Right lobe of liver (tissue), 6 donors: Measurements from ENCODE around the gene RAC2. TPM values are rescaled to one million over a fixed set of nuclear protein-coding genes. Genes with fewer than 3 reads are reported as not detected.

ENCODE experiments used
- ATAC-seq, 4 donors: fragments of 200-7000 bp; cut with Tn5 transposase; one replicate each; pipeline ENCODE4 v1.9.1; 2020; ENCODE audit warnings: mild to moderate bottlenecking in 4 of 4, moderate library complexity in 4 of 4
- DNase-seq, 3 donors: peaks; one replicate each; pipeline ENCODE4 v3.0.0-alpha.2; 2020
- H3K27ac ChIP-seq, 3 donors: fragments of 200-600 bp; one replicate each; pipeline ENCODE4 v1.8.0; 2022
- H3K27me3 ChIP-seq, 2 donors: fragments of 200-600 bp; one replicate each; pipeline ENCODE4 v1.8.0; 2022
- H3K36me3 ChIP-seq, 4 donors: fragments of 200-600 bp; sonication (generic) in 1 of 4; one replicate each; pipeline versions ENCODE4 v1.5.1 to v1.8.0; 2017 to 2022; ENCODE audit warnings: control low read depth in 1 of 4
- H3K4me1 ChIP-seq, 4 donors: fragments of 200-600 bp; sonication (generic) in 1 of 4; one replicate each; pipeline versions ENCODE4 v1.5.1 to v1.8.0; 2017 to 2022; ENCODE audit warnings: control low read depth in 1 of 4
- H3K4me3 ChIP-seq, 3 donors: fragments of 200-600 bp; one replicate each; pipeline ENCODE4 v1.8.0; 2022
- H3K9me3 ChIP-seq, 4 donors: fragments of 200-600 bp; sonication (generic) in 1 of 4; one replicate each; pipeline versions ENCODE4 v1.5.1 to v1.8.0; 2017 to 2022; ENCODE audit warnings: control low read depth in 1 of 4
- POLR2A ChIP-seq: fragments of 450-650 bp; IDR thresholded peaks from one replicate; pipeline ENCODE4 v1.6.1; 2017; ENCODE audit warnings: antibody characterized with exemption, mild to moderate bottlenecking
- WGBS: methylation state at CpG from one replicate; pipeline ENCODE4 v1.1.6; 2018; ENCODE audit warnings: low coverage, low lambda C conversion rate; ENCODE audit not compliant: insufficient coverage; ENCODE audit errors: missing lambda C conversion rate; 5-methylcytosine and 5-hydroxymethylcytosine counted together
- intact Hi-C, 2 donors: fragments of 100-400 bp; cut with DNase I; formaldehyde crosslinking; loops; one replicate each; pipeline versions ENCODE4 v1.11.2 to v1.14.1; 2022
- long read RNA-seq: library from polyadenylated mRNA; unstranded; transcript quantifications from one replicate; pipeline ENCODE4 v2.0.0, GENCODE V29; 2019
- total RNA-seq, 6 experiments: library from RNA; depleted of rRNA in 2 of 6; stranded (reverse); fragments of >200 nt in 2 of 6; fragmentation: NEBNext Ultra II Directional in 3 of 6; extraction: Animal tissue kit (Norgen Biotek cat#: 25700) in 3 of 6; gene quantifications; one replicate each; pipeline versions ENCODE4 v1.1.0 to v1.2.4, GENCODE V29; 2016 to 2023
- TF ChIP-seq, protein P1 (sequence below), 4 donors: fragments of 200-600 bp in 3 of 4; fragments of 450-650 bp in 1 of 4; IDR thresholded peaks; one replicate each; pipeline versions ENCODE4 v1.5.1 to v1.8.0; 2016 to 2022; ENCODE audit warnings: antibody characterized with exemption in 4 of 4, mild to moderate bottlenecking in 2 of 4
- donor health status: DM: no; HTN: yes; CAD: no.
- donor health status: DM: no; HTN: no; CAD: no.
- donor health status: DM: no; HTN: no; CAD: no.
- donor health status: DM: no; HTN: yes; CAD: no.
- donor health status: DM: no; HTN: yes; CAD: no.

Gene RAC2
- 10 to 100 TPM in 1 of 6 experiments, 1 to 10 TPM in 5; 3.4 to 12.9 (median 6.5) TPM for total RNA-seq
- long read RNA-seq, partial matches to known transcripts: 0 of 3 reads
- long read RNA-seq, other reads (novel, unspliced or antisense): 0 of 3 reads

- DNase-seq (peak; percentile 72 to 86 (median 82)), ATAC-seq (peak; percentile 70 to 79 (median 72))
- WGBS: 30% methylated on average over 7 of the region's 23 CpGs
- Histone ChIP-seq H3K9me3 (no peaks in the 10 kb centered on the region), H3K27me3 (no peaks in the 10 kb centered on the region), H3K27ac (peak within 1 kb of the TSS in 2 of 3 donors; percentile 40 to 67), H3K36me3 (no peaks in the 10 kb centered on the region), H3K4me1 (no peaks in the 10 kb centered on the region), H3K4me3 (peak within 1 kb of the TSS; percentile 10 to 47 (median 17))
- TF ChIP-seq, protein P1, sequence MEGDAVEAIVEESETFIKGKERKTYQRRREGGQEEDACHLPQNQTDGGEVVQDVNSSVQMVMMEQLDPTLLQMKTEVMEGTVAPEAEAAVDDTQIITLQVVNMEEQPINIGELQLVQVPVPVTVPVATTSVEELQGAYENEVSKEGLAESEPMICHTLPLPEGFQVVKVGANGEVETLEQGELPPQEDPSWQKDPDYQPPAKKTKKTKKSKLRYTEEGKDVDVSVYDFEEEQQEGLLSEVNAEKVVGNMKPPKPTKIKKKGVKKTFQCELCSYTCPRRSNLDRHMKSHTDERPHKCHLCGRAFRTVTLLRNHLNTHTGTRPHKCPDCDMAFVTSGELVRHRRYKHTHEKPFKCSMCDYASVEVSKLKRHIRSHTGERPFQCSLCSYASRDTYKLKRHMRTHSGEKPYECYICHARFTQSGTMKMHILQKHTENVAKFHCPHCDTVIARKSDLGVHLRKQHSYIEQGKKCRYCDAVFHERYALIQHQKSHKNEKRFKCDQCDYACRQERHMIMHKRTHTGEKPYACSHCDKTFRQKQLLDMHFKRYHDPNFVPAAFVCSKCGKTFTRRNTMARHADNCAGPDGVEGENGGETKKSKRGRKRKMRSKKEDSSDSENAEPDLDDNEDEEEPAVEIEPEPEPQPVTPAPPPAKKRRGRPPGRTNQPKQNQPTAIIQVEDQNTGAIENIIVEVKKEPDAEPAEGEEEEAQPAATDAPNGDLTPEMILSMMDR (IDR thresholded peaks at IDR 0.05): no peak
- TF ChIP-seq POLR2A: peak; percentile 17
- intact Hi-C loops: no loop called here
These were observed at the start of gene RAC2 for GRCh38 chr22:37244114-37244921. TSS of gene RAC2 (minus strand) at chr22:37244269. CDS start at chr22:37244148, 121 bp downstream.

DNA sequence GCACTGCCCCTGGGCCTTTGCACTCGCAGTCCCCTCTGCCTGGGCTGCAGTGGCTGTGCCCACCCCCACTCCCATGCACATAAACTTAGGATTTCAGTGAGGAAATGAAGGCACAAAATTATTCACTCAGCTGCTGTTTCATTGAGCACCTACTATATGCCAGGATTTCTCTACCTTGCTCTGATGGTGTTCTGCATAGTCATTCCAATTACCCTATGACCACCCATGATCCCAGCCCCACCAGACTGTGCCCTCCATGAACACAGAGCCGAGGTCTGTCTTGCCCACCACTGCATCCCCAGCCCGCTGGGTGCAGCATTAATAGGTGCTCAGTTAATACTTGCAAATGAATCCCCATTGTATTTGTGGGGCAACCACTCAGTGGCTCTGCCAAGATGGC is 49.1 kb upstream of the RAC2 start:
- intact Hi-C loops: no loop called here
- no peak overlapping the region for H3K4me3 ChIP-seq
- H3K36me3 ChIP-seq: no peaks in the 10 kb centered on the region
- no peaks in the 10 kb centered on the region for H3K27me3 ChIP-seq
- TF ChIP-seq, protein P1 (IDR thresholded peaks at IDR 0.05): no peak
- TF ChIP-seq POLR2A: no peak
- no peak for DNase-seq
- no peak for ATAC-seq
- no peak overlapping the region for H3K27ac ChIP-seq
- no peaks in the 10 kb centered on the region for H3K4me1 ChIP-seq
- no peaks in the 10 kb centered on the region for H3K9me3 ChIP-seq
- WGBS: 70% methylated on average over 3 of the region's 3 CpGs

DNA sequence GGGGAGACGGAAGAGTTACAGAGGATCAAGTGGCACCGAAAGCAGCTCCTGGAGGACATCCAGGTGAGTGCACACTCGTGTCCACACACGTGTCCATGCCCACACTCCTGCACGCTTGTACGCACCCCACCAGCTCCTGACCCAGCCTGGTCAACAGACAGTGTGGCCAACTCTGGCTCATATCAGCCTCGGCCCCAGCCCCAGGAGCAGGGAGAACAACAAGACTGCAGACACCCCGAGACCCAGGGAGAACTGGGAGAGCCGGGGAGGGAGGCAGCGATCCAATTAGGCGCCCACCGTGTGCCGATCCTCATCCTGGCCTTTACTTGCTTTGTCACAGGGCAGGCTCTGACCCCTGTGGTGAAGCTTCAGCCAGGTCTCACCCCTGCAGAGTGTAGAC is 48.6 kb upstream of the RAC2 start:
- no peaks in the 10 kb centered on the region for H3K27me3 ChIP-seq
- TF ChIP-seq POLR2A: no peak
- TF ChIP-seq, protein P1 (IDR thresholded peaks at IDR 0.05): no peak
- intact Hi-C loops: no loop called here
- H3K36me3 ChIP-seq: no peaks in the 10 kb centered on the region
- ATAC-seq (no peak), DNase-seq (no peak)
- no peaks in the 10 kb centered on the region for H3K4me1 ChIP-seq
- no peak overlapping the region for H3K4me3 ChIP-seq
- H3K9me3 ChIP-seq: no peaks in the 10 kb centered on the region
- WGBS: 40% methylated on average over 1 of the region's 13 CpGs
- H3K27ac ChIP-seq: no peak overlapping the region

DNA sequence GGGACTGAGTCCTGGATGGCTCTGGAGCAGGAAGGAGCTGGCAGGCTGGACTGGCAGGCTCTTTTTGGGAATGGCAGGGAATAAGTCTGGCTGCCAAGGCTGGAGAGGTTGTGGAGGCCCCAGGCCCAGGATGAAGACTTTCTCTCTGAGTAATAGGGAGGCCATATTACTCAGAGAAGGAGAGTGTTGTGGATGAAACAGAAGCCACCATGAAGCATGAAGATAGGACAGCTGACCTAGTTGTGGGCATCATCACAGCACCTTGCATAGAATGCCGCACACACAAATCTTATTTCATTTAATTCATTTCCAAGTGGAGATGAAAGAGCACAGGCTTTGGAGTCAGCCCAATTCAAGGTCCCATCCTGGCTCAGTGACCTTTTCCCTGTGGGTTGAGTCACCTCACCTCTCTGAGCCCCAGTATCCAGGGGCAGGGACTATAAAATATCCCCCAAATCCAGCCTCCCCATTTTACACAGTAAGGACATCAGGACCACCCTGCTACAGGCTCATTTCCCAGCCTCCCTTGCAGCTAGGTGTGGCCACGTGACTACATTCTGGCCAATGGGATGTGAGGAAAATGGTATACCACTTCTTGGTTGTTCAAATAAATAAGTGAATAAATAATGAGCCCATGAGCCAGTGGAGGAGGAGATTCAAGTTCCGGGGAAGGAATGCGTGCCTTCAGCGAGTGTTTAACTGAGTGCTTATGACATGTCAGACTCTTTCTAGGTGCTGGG is 47.7 kb upstream of the RAC2 start:
- H3K36me3 ChIP-seq: no peaks in the 10 kb centered on the region
- no peak for ATAC-seq
- TF ChIP-seq, protein P1 (IDR thresholded peaks at IDR 0.05): no peak
- TF ChIP-seq POLR2A: no peak
- no peak overlapping the region for H3K4me3 ChIP-seq
- no peaks in the 10 kb centered on the region for H3K27me3 ChIP-seq
- no peak overlapping the region for H3K27ac ChIP-seq
- DNase-seq: no peak
- WGBS: 96% methylated on average over 3 of the region's 5 CpGs
- no peaks in the 10 kb centered on the region for H3K9me3 ChIP-seq
- intact Hi-C loops: no loop called here
- H3K4me1 ChIP-seq: no peaks in the 10 kb centered on the region
